Measurements from ENCODE around the gene TMPRSS2. TPM values are rescaled to one million over a fixed set of nuclear protein-coding genes. Genes with fewer than 3 reads are reported as not detected.

Gene TMPRSS2
- total RNA-seq: 0.49 TPM

DNA sequence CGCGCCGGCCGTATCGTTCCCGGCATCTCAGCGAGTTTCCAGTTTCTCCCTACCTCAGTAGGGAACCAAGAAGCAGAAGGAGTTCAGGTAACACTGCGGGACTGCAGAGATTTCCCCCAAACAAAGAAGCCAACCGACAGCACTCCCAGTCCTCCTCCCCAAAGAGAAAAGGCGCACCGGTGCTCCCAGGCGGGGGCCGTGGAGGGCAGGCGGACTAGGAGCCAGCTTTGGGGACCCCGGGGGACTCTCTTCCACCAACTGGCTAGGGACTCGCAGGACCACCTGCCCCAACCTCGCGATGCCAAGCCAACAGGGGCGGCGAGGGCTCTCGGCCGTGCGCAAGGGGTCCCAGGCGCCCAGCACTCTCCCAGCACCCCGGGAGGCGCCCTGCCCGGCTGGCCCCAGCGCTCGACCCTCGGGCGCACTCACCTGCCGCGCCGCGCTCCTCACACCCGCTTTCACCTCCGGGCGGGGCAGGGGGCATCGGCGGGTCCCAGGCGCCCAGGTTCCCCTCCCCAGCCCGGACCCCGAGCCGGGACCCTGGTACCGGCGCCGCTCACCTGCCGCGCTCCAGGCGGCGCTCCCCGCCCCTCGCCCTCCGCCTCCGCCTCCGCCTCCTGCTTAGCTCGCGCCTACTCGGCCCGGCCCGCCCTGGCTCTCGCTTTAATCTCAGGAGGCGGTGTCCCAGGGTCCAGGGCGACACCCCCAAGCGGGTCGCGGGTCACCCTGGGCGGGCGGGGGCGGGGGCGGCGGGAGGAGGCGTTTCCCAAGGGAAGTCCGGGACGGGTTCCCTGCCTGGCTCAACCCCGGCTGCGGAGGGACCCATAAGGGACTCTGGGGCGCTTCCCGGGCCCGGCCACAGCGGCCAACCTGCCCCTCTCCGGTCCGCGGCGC lies at the start of gene TMPRSS2:
Gene TMPRSS2, minus strand, starts transcription at position 638 of the 894 bp plus-strand sequence. CDS start 10,025 bp downstream, outside the sequence.
- intact Hi-C loops (cut with DNase I): no loop called here
- ATAC-seq: no peak
- no peak for DNase-seq (ENCODE audit: low spot score)

DNA sequence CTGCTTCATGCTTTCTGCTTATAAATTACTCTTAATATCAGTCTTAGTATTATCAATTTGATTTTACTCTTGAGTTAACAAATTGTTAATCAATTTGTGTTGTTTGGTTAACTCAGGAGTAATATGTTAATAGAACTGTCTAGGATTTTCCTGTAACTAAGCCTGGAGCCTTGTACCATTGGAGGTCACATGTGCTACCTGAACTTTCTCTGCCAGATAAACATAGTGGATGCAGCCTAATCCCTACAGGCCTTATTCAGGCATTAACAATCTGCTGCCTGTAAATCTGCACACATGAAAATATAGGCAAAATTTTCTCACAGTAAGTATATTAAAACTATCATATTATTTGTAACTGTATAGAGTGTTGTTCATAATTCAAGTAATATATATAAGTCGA lies 47.1 kb upstream of the TMPRSS2 start:
- DNase-seq (ENCODE audit: low spot score) (no peak), ATAC-seq (no peak)
- intact Hi-C loops (cut with DNase I): no loop called here

DNA sequence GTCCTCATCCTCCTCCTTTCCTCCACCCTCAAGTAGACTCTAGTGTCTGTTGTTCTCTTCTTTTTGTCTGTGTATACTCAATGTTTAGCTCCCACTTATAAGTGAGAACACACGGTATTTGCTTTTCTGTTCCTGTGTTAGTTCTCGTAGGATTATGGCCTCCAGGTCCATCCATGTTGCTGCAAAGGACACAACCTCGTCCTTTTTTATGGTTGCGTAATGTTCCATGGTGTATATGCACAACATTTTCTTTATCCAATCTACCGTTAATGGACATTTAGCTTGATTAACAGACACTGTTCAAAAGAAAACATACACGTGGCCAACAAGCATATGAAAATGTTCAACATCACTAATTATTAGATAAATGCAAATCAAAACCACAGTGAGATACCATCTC lies 44.3 kb upstream of the TMPRSS2 start:
- no peak for ATAC-seq
- intact Hi-C loops (cut with DNase I): no loop called here
- DNase-seq (ENCODE audit: low spot score): no peak

GRCh38 chr21:41548781-41549180 lies 40.8 kb upstream of the TMPRSS2 start:
- intact Hi-C loops (cut with DNase I): no loop called here
- no peak for DNase-seq (ENCODE audit: low spot score)

DNA sequence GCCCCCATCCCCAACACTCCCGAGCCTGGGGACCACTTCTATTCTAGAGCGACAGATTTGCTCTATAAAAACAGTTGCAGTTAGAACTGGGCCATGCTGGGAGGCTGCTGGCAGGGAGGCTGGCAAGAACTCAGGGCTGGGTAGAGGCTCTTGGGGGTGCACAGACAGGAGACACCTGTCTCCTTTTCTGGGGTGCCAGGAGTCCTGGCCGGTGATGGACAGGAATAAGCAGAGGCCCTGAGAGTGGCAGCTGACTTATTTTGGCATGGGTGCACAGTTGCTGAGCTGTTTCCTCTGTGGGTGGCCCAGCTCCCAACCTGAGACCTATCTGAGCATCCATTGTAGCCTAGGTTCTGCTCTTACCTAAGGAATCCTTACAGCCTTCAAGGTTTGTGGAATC lies 39.2 kb upstream of the TMPRSS2 start:
- DNase-seq (ENCODE audit: low spot score) (no peak), ATAC-seq (no peak)
- intact Hi-C loops (cut with DNase I): no loop called here

More at GRCh38 chr21:41548781-41549180, 40.8 kb upstream of the TMPRSS2 start:
- ATAC-seq: no peak

GRCh38 chr21:41545500-41546359 lies 37.8 kb upstream of the TMPRSS2 start:
- no peak for DNase-seq (ENCODE audit: low spot score)
- ATAC-seq: no peak
- intact Hi-C loops (cut with DNase I): no loop called here

- DNase-seq (ENCODE audit: low spot score) (no peak), ATAC-seq (no peak)
- intact Hi-C loops (cut with DNase I): no loop called here
Measured at GRCh38 chr21:41542727-41543126, 34.8 kb upstream of the TMPRSS2 start.

GRCh38 chr21:41537356-41537755 lies 29.4 kb upstream of the TMPRSS2 start:
- no peak for DNase-seq (ENCODE audit: low spot score)
- ATAC-seq: no peak
- intact Hi-C loops (cut with DNase I): no loop called here

DNA sequence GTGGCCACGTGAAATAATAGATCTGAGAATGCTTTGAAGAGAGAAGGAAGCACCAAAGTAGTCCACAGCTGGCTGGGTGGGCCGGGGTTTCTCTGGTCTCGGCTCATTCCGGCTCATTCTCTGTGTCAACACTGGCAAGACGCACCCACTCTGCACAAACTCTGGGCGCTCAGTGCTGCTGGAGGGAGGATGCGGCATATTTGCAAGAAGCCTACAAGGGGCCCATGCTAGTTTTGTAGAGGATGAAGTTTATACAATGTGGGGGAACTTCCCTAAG lies 28.8 kb upstream of the TMPRSS2 start:
- ATAC-seq: no peak

GRCh38 chr21:41536076-41536826 lies 28.3 kb upstream of the TMPRSS2 start:
- ATAC-seq (no peak), DNase-seq (ENCODE audit: low spot score) (no peak)
- intact Hi-C loops (cut with DNase I): no loop called here

More for the DNA sequence above, 28.8 kb upstream of the TMPRSS2 start:
- DNase-seq (ENCODE audit: low spot score): no peak
- intact Hi-C loops (cut with DNase I): no loop called here

DNA sequence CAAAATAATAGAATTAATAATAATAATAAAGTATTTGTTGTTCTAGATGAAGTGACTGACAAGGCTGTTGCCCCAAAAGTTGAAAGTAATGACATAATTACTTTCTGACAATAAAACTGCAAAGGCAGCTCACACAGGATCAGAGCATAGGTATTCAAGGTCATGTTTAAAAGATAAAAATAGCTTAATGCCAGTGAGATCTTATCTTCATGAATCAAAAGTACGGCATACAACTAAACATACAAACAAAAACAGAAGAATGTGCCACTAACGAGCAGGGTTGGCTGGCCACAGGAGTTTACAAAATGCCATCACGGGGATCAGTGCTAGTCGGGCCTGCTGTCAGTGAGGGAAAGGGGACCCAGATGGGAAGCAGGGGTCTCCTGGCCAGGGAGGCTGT lies 22.4 kb upstream of the TMPRSS2 start:
- no peak for DNase-seq (ENCODE audit: low spot score)
- no peak for ATAC-seq
- intact Hi-C loops (cut with DNase I): no loop called here

DNA sequence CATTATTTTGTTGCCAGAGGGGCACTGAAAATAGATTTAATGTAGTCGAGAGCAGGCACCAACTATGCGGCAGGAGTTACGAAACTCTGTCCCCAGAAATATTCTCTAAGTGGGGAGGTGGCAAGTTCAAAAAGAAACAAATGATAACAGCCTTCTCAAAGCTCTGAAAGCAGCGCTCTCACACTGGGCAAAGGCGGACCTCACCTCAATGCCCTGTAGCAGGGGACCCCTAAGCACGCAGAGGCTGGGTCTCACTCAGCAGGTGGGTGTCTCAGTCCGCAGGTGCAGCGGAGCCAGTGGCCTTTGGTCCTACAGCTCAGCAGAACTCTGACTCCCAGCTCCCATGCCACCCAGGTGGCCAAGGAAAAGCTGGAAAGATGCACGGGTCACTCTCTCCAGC lies 21.8 kb upstream of the TMPRSS2 start:
- ATAC-seq: no peak
- intact Hi-C loops (cut with DNase I): no loop called here

GRCh38 chr21:41526478-41527087 lies 18.6 kb upstream of the TMPRSS2 start:
- ATAC-seq (no peak), DNase-seq (ENCODE audit: low spot score) (no peak)
- intact Hi-C loops (cut with DNase I): no loop called here

More for the DNA sequence above, 21.8 kb upstream of the TMPRSS2 start:
- DNase-seq (ENCODE audit: low spot score): no peak

GRCh38 chr21:41523175-41523574 lies 15.2 kb upstream of the TMPRSS2 start:
- ATAC-seq (no peak), DNase-seq (ENCODE audit: low spot score) (no peak)
- intact Hi-C loops (cut with DNase I): no loop called here

DNA sequence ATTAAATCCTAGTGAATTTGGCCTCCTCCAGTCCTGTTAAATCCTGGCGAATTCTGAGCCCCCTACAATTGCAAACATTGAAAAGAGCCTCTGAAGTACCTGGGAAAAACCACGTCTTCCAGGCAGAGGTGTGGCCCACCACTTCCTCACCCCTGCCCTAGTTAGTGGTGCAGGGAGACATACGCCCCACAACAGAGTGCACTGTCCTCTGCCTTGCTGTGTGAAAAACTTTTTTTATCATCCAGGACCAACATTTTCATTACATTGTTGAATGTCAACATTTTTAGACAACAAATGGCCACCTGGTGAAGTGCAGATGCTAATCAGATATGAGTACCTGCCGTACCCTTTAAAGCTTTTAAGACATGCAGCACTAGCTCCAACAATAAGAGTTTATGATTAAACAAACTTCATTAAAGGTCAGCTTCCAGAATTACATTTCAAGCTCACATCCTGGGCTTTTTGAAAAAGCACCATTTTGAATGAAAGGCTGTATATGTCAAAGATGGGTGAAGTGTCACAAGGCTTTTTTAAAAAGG lies 13.6 kb upstream of the TMPRSS2 start:
- ATAC-seq (no peak), DNase-seq (ENCODE audit: low spot score) (no peak)
- intact Hi-C loops (cut with DNase I): no loop called here

- ATAC-seq: no peak
- DNase-seq (ENCODE audit: low spot score): no peak
- intact Hi-C loops (cut with DNase I): no loop called here
Measured at GRCh38 chr21:41520560-41521442, 12.8 kb upstream of the TMPRSS2 start.

DNA sequence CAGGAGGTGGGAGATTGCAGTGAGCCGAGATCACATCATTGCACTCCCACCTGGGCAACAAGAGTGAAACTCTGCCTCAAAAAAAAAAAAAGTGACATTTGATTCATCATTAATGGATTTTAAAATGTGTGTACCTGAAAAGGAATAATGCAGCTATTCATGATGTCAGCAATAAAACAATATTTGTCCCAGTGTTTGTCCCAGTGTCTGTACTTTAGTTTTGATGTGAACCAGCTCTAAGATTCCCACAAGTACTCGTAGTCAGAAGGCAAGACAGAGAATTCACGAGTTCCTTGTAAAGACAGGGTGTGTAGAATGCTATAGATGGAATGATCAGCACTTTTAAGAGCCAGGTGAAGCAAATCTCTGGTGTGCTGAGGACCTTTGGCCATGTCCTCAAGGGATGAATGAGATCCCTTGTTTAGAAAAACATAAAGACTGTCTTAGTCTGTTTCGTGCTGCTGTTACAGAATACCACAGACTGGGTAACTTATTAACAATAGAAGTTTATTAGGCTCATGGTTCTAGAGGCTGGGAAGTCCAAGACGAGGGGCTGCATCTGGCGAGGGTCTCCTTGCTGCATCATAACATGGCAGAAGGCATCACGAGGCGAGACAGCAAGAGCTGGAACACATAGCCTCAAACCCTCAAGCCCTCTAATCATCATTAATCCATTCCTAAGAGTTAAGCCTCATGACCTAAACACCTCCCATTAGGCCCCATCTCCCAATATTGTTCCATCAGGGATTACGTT lies 12.0 kb upstream of the TMPRSS2 start:
- ATAC-seq (no peak), DNase-seq (ENCODE audit: low spot score) (no peak)
- intact Hi-C loops (cut with DNase I): no loop called here

Measured in sciatic nerve (tissue), 2 donors.